ENCODE results near the gene RGS8.

- TF ChIP-seq SIN3A (IDR thresholded peaks at IDR 0.05; ENCODE audit: borderline replicate concordance, insufficient read depth, low read length) (no peak), POLR2AphosphoS5 (IDR thresholded peaks at IDR 0.05; ENCODE audit: low read depth, low read length) (no peak), REST (IDR thresholded peaks at IDR 0.05; ENCODE audit: insufficient read depth in 1 of 2, low read depth in 2 of 2, low read length in 2 of 2) (no peak), TAF1 (IDR thresholded peaks at IDR 0.05; ENCODE audit: borderline replicate concordance, insufficient read depth, low read length) (no peak), FOXP2 (optimal IDR thresholded peaks at IDR 0.05; ENCODE audit: borderline replicate concordance, extremely low read depth, extremely low read length, insufficient read depth) (no peak)
These were observed 30.2 kb upstream of the RGS8 start for GRCh38 chr1:182714546-182714945.

All from PFSK-1 (cell line).